HG03097 (cell line): ENCODE measurements around the gene GLDC.
"Not testable (repeated sequence)": the region's sequence is repeated elsewhere in the genome, so short reads cannot be mapped to it uniquely, and the experiment has no call there.

Experiments used
- ATAC-seq: cut with Tn5 transposase; IDR thresholded peaks from one replicate; pipeline ENCODE4 v1.9.1; 2021; ENCODE audit not compliant: unreplicated experiment, low FRiP score

GLDC gene

DNA sequence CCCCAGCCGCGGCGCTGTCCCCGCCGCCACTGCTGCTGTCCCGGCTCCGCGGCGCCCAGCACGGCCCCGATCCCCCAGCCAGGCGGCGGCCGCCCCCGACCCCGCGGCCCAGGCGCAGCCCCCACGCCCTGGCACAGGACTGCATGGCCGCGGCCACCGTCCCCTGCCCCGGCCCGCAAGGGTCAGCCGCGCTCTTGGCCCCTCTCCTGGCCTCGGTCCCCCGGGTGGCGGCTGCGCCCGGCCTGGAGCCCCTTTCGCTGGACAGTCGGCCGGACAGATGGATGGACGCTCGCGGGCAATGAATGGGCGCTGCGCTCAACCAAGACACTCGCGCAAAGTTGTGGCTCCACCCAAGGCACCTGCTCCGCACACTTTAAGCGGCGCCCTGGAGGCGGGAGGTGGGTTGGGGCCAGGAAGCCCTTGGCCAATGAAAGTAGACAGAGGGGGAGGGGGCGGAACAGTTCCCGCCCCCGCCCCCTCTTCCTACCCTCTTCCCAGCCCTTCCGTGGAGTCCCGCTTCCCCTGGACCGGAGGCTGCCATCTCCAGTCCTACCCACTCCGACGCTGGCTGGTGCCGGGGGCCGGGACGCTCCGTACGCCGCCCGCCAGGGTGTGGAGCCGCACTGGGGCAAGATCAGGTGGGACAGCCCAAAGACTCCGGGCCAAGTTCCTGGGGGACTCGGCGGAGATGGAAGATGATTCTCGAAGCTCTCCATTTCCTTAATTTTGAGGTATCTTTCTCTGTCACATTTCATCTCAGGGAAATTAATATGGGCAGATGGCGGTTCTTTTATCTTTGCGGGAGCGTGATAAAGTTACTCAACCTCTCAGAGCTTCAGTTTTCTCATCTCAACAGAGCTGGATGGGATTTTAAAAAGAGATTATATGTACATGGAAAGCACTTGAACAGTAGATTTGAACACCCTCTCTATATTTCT, at the start of gene GLDC:
Gene GLDC, minus strand, starts transcription at position 375 of the 938 bp plus-strand sequence. Its CDS starts 230 bp downstream, at position 145.
- ATAC-seq, result peak; percentile 72

GRCh38 chr9:6692881-6693361, 47.4 kb upstream of the GLDC start:
- ATAC-seq, result no peak

GRCh38 chr9:6692433-6692832, 46.9 kb upstream of the GLDC start:
- ATAC-seq, result no peak

DNA sequence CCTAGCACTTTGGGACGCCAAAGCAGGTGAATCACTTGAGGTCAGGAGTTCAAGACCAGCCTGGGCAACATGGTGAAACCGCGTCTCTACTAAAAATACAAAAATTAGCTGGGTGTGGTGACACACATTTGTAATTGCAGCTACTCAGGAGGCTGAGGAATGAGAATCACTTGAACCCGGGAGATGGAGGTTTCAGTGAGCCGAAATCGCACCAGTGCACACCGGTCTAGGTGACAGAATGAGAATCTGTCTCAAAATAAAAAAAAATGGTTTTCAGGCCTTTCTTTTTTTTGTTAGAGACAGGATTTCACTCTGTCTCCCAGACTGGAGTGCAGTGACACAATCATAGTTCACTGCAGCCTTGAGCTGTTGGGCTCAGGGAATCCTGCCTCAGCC, 45.1 kb upstream of the GLDC start:
- ATAC-seq, result not testable (repeated sequence)

DNA sequence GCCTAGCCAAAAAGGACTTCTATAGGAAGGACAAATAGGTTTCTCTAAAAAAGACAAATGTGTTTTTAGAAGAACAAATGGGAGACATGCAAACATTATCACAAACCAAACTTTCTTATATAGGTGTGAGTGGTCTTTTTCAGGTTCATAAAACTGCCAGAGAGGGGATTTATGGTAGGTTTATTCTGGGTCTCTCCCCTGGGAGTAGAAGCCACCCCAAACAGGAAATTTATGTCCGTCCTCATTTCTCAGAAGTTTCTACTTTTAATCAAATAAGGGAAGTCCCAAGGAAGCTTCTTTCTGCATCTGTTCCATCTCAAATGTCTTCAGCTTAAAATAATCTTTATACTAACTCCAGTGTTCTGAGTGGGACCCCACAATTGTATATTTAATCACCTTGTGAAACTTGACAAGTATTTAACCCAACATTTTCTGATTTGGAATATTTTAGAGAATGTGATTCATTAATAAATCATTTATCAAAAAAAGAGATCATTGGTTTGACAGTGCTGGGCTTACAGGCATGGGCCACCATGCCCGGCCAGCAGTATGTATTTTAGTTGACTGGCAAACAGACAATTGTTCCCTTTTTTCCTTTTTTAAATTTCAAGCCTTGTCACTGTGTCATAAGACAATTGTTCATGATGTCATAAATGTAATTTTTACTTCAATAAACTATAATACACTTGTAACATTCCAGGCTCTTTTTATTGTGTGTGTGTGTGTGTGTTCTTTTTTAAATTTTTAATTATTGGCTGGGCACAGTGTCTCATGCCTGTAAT, 44.6 kb upstream of the GLDC start:
- no peak for ATAC-seq

DNA sequence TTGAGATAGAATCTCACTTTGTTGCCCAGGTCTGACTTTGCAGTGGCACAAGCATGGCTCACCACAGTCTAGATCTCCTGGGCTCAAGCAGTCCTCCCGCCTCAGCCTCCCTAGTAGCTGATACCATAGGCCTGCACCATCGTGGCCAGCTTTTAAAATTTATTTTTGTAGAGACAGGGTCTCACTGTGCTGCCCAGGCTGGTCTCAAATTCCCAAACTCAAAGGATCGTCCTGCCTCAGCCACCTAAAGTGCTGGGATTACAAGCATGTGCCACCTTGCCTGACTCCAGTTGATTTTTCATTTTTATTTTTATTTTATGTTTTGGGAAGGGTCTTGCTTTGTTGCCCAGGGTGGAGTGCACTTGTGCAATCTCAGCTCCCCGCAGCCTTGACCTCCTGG, 41.7 kb upstream of the GLDC start:
- ATAC-seq, result no peak

- ATAC-seq, result no peak
Observed at GRCh38 chr9:6686396-6686795, 40.9 kb upstream of the GLDC start.

- no peak for ATAC-seq
Observed at GRCh38 chr9:6681957-6682501, 36.5 kb upstream of the GLDC start.

DNA sequence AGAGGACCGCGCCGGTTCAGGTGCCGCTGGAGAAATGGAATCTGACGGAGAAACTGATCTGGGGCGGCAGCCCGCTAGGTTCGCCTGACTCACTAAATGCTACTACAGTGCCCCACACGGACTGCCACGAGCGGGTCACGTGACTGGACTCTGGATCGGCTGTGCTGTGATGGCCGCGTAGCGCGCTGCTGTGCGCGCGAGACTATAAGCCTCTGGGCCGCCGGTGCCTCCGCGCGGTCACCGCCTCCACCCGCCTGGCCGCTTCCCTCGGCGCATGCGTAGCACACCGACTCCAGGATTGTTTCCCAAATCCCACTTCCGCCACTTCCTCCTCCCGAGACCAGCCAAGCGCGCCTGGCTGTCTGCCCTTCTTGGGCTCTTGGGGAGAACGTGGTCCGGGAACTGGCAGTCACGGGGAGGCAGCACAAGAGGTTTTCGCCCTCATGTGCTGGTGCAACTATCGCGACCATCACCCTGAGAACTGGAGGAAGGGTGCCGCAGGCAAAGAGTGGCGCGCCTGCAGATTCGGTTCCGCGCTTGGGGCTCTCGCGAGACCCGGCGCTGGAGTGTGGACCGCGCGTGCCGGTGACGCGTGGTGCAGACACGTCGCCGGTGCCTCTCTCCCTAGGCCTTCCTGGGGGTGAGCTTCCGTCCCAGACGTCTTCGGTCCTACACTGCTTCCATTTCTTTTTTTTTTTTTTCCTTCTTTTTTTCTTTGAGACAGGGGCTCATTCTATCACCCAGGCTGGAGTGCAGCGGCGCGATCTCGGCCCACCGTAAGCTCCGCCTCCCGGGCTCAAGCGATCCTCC, 35.8 kb upstream of the GLDC start:
- peak; percentile 74 for ATAC-seq

DNA sequence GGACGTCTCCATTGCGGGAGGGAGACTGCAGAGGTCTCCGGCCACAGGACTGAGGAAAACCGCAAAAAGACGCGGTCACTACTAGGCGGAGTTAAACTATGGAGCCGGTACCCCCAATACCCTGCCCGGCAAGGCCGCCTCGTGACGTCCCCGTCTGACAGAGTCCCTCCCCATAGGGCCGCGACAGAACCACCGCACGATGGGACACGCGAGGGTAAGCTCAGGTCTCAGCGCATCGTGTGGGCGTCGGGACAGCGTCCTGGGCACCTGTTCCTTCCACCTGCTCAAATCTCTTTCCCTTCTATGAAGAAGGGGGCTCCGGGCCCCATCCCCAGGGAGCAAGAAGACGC, 35.2 kb upstream of the GLDC start:
- peak; percentile 20 for ATAC-seq

- no peak for ATAC-seq
Observed at GRCh38 chr9:6677803-6678202, 32.3 kb upstream of the GLDC start.

DNA sequence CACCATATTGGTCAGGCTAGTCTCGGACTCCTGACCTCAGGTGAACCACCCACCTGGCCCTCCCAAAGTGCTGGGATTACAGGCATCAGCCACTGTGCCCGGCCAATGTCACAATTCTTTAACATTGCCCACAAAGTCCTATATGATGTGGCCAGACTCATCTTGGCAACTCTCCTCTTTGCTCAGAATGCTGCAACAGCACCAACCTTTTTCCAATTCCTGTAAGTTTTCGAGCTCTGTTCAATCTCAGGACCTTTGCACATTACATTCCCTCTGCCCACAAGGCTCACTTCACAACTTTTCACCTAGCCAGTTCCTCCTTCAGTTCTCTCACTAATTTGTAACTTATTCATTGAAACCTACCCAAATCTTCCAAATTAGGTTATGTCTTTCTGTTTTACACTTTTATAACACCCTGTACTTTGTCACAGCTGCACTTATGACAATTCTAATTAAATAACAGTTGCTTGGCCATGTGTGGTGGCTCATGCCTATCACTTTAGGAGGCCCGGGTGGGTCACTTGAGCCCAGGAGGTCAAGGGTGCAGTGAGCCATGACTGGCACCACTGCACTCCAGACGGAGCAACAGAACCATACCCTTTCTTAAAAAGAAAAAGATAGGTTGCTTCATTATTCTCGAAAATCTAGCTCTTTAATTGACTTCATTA, 30.9 kb upstream of the GLDC start:
- ATAC-seq, result no peak

- no peak for ATAC-seq
Observed at GRCh38 chr9:6675268-6675667, 29.7 kb upstream of the GLDC start.

DNA sequence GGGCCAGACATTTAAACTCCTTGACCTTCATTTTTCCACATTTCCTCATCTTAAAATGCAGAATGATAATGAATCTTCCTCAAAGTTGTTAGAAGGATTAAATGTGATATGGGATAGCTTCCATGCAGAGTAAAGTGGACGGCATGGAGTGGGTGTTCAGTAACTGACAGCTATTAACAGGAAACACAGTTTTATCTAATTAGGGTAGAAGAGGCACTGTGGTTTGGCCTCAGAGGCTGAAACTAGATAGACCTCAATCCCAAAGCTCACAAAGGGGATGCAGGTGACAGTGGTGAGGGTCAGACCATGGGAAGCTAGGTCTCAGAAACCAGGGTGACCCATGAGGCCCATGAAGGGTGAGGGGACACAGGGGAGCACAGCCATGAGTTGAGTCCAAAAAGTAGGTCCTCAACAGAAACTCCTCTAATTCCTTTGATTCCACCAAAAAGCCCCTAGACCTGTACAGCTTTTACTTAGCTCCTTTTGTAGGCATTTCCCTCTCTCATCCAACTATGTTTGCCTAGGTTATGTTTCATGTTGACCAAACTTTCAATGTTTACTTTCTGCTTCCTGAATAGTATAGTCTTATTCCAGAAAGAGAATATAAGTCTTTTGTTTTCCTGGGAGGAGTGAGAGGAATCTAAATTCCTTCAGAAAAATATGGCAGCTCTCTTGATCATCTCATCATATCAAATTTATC, 27.9 kb upstream of the GLDC start:
- no peak for ATAC-seq

GRCh38 chr9:6672118-6672517, 26.6 kb upstream of the GLDC start:
- no peak for ATAC-seq

DNA sequence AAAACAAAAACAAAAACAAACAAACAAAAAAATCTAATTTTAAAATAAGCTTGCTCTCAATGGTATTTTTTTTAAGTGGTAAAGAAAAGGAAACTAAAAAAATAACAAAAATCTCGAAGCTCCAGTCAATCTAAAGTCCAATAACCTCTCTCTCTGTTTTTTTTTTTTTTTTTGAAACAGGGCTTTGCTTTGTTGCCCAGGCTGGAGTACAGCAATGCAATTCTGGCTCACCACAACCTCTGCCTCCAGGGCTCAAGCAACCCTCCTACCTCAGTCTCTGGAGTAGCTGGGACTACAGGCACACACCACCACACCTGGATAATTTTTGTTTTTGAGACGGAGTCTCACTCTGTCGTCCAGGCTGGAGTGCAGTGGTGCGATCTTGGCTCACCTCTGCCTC, 25.9 kb upstream of the GLDC start:
- ATAC-seq, result no peak

DNA sequence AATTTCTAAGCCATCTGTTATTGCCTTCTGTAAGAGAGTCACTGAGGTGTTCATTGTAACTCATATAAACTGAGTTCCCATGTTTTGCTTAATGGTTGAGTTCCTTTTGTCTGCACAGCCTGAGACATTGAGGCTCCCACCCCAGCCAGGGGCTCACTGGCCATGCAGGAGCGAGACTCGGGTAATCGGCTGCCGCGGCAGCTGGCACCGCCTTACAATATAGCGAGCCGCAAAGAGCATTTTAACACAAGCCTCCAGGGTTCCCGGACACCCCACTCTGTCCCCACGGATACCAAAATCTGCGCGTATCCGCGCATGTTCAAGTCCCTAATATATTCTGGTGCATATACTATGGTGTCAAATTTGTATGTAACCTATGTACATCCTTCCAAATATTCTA, 24.4 kb upstream of the GLDC start:
- no peak for ATAC-seq

GRCh38 chr9:6667633-6668280, 22.2 kb upstream of the GLDC start:
- no peak for ATAC-seq

DNA sequence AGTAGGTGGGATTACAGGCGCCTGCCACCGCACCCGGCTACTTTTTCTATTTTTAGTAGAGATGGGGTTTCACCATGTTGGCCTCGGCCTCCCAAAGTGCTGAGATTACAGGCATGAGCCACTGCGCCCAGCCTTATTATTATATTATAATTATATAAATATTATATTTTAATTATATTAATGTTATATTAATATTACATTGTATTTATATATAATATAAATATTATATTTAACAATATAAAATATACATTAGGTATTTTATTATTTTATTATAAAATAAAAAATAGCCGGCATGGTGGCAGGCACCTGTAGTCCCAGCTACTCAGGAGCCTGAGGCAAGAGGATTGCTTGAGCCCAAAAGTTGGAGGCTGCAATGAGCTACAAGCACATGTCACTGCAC, 21.6 kb upstream of the GLDC start:
- no peak for ATAC-seq
